Bone marrow (tissue), 2 donors: ENCODE measurements around the gene VSNL1.

ENCODE experiments used
- DNase-seq, 2 donors: peaks; one replicate each; lab custom pipeline; 2025; lab: John Stamatoyannopoulos, UW

VSNL1 gene

GRCh38 chr2:17614174-17614930, 73.9 kb downstream of the VSNL1 start:
- no peak for DNase-seq

GRCh38 chr2:17615147-17615546, 74.7 kb downstream of the VSNL1 start:
- DNase-seq = no peak

GRCh38 chr2:17615728-17616351, 75.3 kb downstream of the VSNL1 start:
- DNase-seq = no peak

GRCh38 chr2:17616405-17616804, 75.9 kb downstream of the VSNL1 start:
- DNase-seq = no peak

GRCh38 chr2:17617516-17617915, 77.0 kb downstream of the VSNL1 start:
- DNase-seq = no peak

GRCh38 chr2:17617955-17618354, 77.5 kb downstream of the VSNL1 start:
- DNase-seq = no peak

GRCh38 chr2:17620280-17620679, 79.8 kb downstream of the VSNL1 start:
- DNase-seq = no peak

GRCh38 chr2:17620841-17621240, 80.3 kb downstream of the VSNL1 start:
- DNase-seq = no peak

GRCh38 chr2:17621781-17622180, 81.3 kb downstream of the VSNL1 start:
- no peak for DNase-seq

GRCh38 chr2:17625446-17625845, 85.0 kb downstream of the VSNL1 start:
- no peak for DNase-seq

- no peak for DNase-seq
Observed at GRCh38 chr2:17626986-17627385, 86.5 kb downstream of the VSNL1 start.

GRCh38 chr2:17627434-17627833, 86.9 kb downstream of the VSNL1 start:
- DNase-seq = no peak

GRCh38 chr2:17628349-17629261, 88.1 kb downstream of the VSNL1 start:
- DNase-seq = no peak

- DNase-seq = no peak
Observed at GRCh38 chr2:17630089-17630488, 89.6 kb downstream of the VSNL1 start.

GRCh38 chr2:17634997-17635396, 94.5 kb downstream of the VSNL1 start:
- DNase-seq = no peak

GRCh38 chr2:17636257-17636656, 95.8 kb downstream of the VSNL1 start:
- no peak for DNase-seq

- DNase-seq = no peak
Observed at GRCh38 chr2:17637131-17637906, 96.8 kb downstream of the VSNL1 start.

GRCh38 chr2:17638196-17638743, 97.8 kb downstream of the VSNL1 start:
- no peak for DNase-seq

GRCh38 chr2:17640406-17640805, 99.9 kb downstream of the VSNL1 start:
- DNase-seq = no peak

- peak in 1 of 2 donors; percentile 7 for DNase-seq
Observed at GRCh38 chr2:17643031-17643615, 102.6 kb downstream of the VSNL1 start.
